CD14-positive monocyte (primary cell): ENCODE data around the gene COL4A2. TPM values are rescaled to one million over a fixed set of nuclear protein-coding genes. Genes with fewer than 3 reads are reported as not detected.

Experiments used
- DNase-seq, 3 donors: peaks; one replicate each; pipeline ENCODE4 v3.0.0-alpha.2; 2011 to 2022
- H2AFZ ChIP-seq: 2 replicates; pipeline ENCODE4 v1.6.0; 2012; ENCODE audit warnings: mild to moderate bottlenecking, low read depth, low read length, inconsistent platforms; ENCODE audit not compliant: insufficient read depth, poor library complexity, severe bottlenecking
- H3K27ac ChIP-seq, 2 donors: 1 replicate in 1 of 2; 2 replicates in 1 of 2; pipeline ENCODE4 v1.5.1; 2012 to 2013; ENCODE audit warnings: low read length in 2 of 2, control low read depth in 1 of 2, inconsistent platforms in 1 of 2, low read depth in 1 of 2, mild to moderate bottlenecking in 1 of 2
- H3K27me3 ChIP-seq, 2 donors: one replicate each; pipeline versions ENCODE4 v1.6.0 to v1.6.1; 2011 to 2013; ENCODE audit warnings: low read length in 2 of 2; ENCODE audit not compliant: control insufficient read depth in 2 of 2, insufficient read depth in 2 of 2
- H3K36me3 ChIP-seq, 2 donors: replicated peaks in 1 of 2; 1 replicate in 1 of 2; 2 replicates in 1 of 2; pipeline versions ENCODE4 v1.5.1 to v1.6.1; 2012 to 2013; ENCODE audit warnings: low read length in 2 of 2, control low read depth in 1 of 2, inconsistent platforms in 1 of 2, mild to moderate bottlenecking in 1 of 2; ENCODE audit not compliant: insufficient read depth in 2 of 2, control insufficient read depth in 1 of 2
- H3K4me1 ChIP-seq, 2 donors: 1 replicate in 1 of 2; 2 replicates in 1 of 2; pipeline versions ENCODE4 v1.5.1 to v1.6.1; 2012 to 2013; ENCODE audit warnings: low read length in 2 of 2, control low read depth in 1 of 2, inconsistent platforms in 1 of 2, mild to moderate bottlenecking in 1 of 2, moderate library complexity in 1 of 2; ENCODE audit not compliant: insufficient read depth in 2 of 2, control insufficient read depth in 1 of 2
- H3K4me2 ChIP-seq: replicated peaks from 2 replicates; pipeline ENCODE3; 2012; ENCODE audit warnings: low read length, moderate library complexity, mild to moderate bottlenecking; ENCODE audit not compliant: poor library complexity, severe bottlenecking; ENCODE audit errors: extremely low read depth
- H3K4me3 ChIP-seq, 3 experiments: fragments of 200-600 bp in 1 of 3; sonication (generic) in 1 of 3; replicated peaks in 1 of 3; 1 replicate in 2 of 3; 2 replicates in 1 of 3; pipeline ENCODE4 v1.5.1; 2011 to 2013; ENCODE audit warnings: low read length in 3 of 3, mild to moderate bottlenecking in 3 of 3, control low read depth in 2 of 3, low read depth in 2 of 3, inconsistent platforms in 1 of 3, moderate library complexity in 1 of 3
- H3K79me2 ChIP-seq: 2 replicates; pipeline ENCODE4 v1.6.0; 2012; ENCODE audit warnings: mild to moderate bottlenecking, control low read depth, inconsistent platforms, low read length, moderate library complexity; ENCODE audit not compliant: insufficient read depth
- H3K9ac ChIP-seq: 2 replicates; pipeline ENCODE4 v1.6.0; 2017; ENCODE audit warnings: low read length, mild to moderate bottlenecking; ENCODE audit not compliant: insufficient read depth, poor library complexity, severe bottlenecking
- H3K9me3 ChIP-seq, 2 donors: replicated peaks in 1 of 2; 1 replicate in 1 of 2; 2 replicates in 1 of 2; pipeline versions ENCODE4 v1.5.1 to v1.6.1; 2012 to 2013; ENCODE audit warnings: low read length in 2 of 2, control low read depth in 1 of 2; ENCODE audit not compliant: control insufficient read depth in 1 of 2, insufficient read depth in 1 of 2
- H4K20me1 ChIP-seq: 2 replicates; pipeline ENCODE4 v1.6.0; 2012; ENCODE audit warnings: mild to moderate bottlenecking, low read length, control low read depth, moderate library complexity; ENCODE audit not compliant: insufficient read depth
- H3K27ac Mint-ChIP-seq, 7 donors: one replicate each; pipeline ENCODE4 v1.8.0; 2020; ENCODE audit warnings: mild to moderate bottlenecking in 7 of 7, mixed read lengths in 7 of 7, moderate library complexity in 6 of 7, inconsistent platforms in 2 of 7
- H3K27me3 Mint-ChIP-seq, 3 donors: one replicate each; pipeline ENCODE4 v1.8.0; 2021 to 2022; ENCODE audit warnings: low read depth in 3 of 3, mild to moderate bottlenecking in 3 of 3, mixed read lengths in 3 of 3, moderate library complexity in 3 of 3, inconsistent platforms in 1 of 3
- H3K36me3 Mint-ChIP-seq, 2 donors: one replicate each; pipeline ENCODE4 v1.8.0; 2020; ENCODE audit warnings: mixed read lengths in 2 of 2, inconsistent platforms in 1 of 2, mild to moderate bottlenecking in 1 of 2
- H3K4me1 Mint-ChIP-seq: one replicate; pipeline ENCODE4 v1.8.0; 2020; ENCODE audit warnings: mild to moderate bottlenecking, mixed read lengths
- H3K4me3 Mint-ChIP-seq, 2 donors: one replicate each; pipeline ENCODE4 v1.8.0; 2020; ENCODE audit warnings: mild to moderate bottlenecking in 2 of 2, mixed read lengths in 2 of 2, moderate library complexity in 1 of 2
- H3K9me3 Mint-ChIP-seq, 7 donors: one replicate each; pipeline ENCODE4 v1.8.0; 2020 to 2022; ENCODE audit warnings: mixed read lengths in 7 of 7, mild to moderate bottlenecking in 6 of 7, moderate library complexity in 6 of 7, inconsistent platforms in 2 of 7
- WGBS: methylation state at CpG from one replicate; pipeline ENCODE4 v1.1.5; 2013; ENCODE audit warnings: missing lambda C conversion rate; ENCODE audit not compliant: insufficient coverage; 5-methylcytosine and 5-hydroxymethylcytosine counted together
- intact Hi-C, 2 donors: fragments of 100-400 bp; cut with micrococcal nuclease; formaldehyde crosslinking; loops; one replicate each; pipeline versions ENCODE4 v1.15.0 to v1.15.1; 2023
- polyA plus RNA-seq, 3 donors: library from polyadenylated mRNA; depleted of rRNA in 1 of 3; unstranded in 2 of 3; stranded (reverse) in 1 of 3; fragments of 300-500 nt in 2 of 3; fragments of >200 nt in 1 of 3; fragmentation: Illumina TruSeq in 2 of 3; gene quantifications; 1 replicate in 2 of 3; 2 replicates in 1 of 3; pipeline ENCODE4 v1.2.3, GENCODE V29; 2012 to 2021
- TF ChIP-seq, protein P1 (sequence below): fragments of 200-600 bp; IDR thresholded peaks from one replicate; pipeline ENCODE4 v1.8.0; 2022; ENCODE audit warnings: antibody characterized with exemption, mild to moderate bottlenecking

Gene COL4A2
- polyA plus RNA-seq, 3 donors = not detected

GRCh38 chr13:110507678-110508381, 200.7 kb downstream of the COL4A2 start:
- Histone ChIP-seq H3K4me1 (peaks cover 12 to 22% of the 10 kb centered on the region in 2 donors), H3K9ac (no peak overlapping the region), H3K79me2 (no peaks in the 10 kb centered on the region), H3K4me2 (no peak overlapping the region), H4K20me1 (no peaks in the 10 kb centered on the region), H3K36me3 (no peaks in the 10 kb centered on the region), H3K9me3 (no peaks in the 10 kb centered on the region), H3K4me3 (no peak overlapping the region), H3K27ac (no peak overlapping the region), H3K27me3 (no peaks in the 10 kb centered on the region), H2AFZ (no peak overlapping the region)
- Mint-ChIP-seq H3K27me3 (no peaks in the 10 kb centered on the region), H3K36me3 (no peaks in the 10 kb centered on the region), H3K4me3 (no peak overlapping the region), H3K27ac (peak overlapping the region in 1 of 7 donors; percentile 15), H3K4me1 (peaks cover 28% of the 10 kb centered on the region), H3K9me3 (no peaks in the 10 kb centered on the region)
- no peak for DNase-seq
- intact Hi-C loops = no loop called here
- 80% methylated on average over 16 of the region's 23 CpGs for WGBS
- TF ChIP-seq, protein P1, sequence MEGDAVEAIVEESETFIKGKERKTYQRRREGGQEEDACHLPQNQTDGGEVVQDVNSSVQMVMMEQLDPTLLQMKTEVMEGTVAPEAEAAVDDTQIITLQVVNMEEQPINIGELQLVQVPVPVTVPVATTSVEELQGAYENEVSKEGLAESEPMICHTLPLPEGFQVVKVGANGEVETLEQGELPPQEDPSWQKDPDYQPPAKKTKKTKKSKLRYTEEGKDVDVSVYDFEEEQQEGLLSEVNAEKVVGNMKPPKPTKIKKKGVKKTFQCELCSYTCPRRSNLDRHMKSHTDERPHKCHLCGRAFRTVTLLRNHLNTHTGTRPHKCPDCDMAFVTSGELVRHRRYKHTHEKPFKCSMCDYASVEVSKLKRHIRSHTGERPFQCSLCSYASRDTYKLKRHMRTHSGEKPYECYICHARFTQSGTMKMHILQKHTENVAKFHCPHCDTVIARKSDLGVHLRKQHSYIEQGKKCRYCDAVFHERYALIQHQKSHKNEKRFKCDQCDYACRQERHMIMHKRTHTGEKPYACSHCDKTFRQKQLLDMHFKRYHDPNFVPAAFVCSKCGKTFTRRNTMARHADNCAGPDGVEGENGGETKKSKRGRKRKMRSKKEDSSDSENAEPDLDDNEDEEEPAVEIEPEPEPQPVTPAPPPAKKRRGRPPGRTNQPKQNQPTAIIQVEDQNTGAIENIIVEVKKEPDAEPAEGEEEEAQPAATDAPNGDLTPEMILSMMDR = no peak

DNA sequence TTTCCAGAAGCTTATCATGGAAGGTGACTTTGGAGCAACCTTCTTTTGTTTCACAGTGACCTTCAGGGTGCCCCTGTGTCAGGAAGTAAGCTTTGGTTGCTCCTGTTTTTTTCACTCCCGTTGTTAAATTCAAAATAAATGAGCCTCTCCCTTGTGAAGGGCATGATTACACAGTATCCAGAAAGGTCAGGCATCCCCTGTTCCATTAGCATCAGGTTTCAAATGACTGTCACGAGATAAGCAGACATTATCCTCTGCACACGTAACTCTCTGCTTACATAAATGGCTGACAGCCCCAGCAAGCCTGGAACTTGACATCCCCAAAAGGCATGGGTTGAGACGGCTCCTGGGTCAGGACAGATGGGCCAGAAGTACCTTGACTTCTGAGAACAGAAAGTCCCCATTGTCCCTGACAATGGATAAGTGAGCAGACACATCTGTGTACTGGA, 202.4 kb downstream of the COL4A2 start:
- peaks cover 24% of the 10 kb centered on the region for H3K4me1 Mint-ChIP-seq
- no peak overlapping the region for H3K4me3 Mint-ChIP-seq
- no peak overlapping the region for H3K9ac ChIP-seq
- no peak overlapping the region for H3K4me2 ChIP-seq
- no peaks in the 10 kb centered on the region for H3K9me3 ChIP-seq
- no peak for DNase-seq
- no peaks in the 10 kb centered on the region for H3K9me3 Mint-ChIP-seq
- peaks cover 0 to 2% (median 0%) of the 10 kb centered on the region in 3 donors for H3K27me3 Mint-ChIP-seq
- intact Hi-C loops = no loop called here
- no peak overlapping the region for H3K4me3 ChIP-seq
- H3K27ac Mint-ChIP-seq = peak overlapping the region in 3 of 7 donors; percentile 3 to 52 (median 12)
- H3K79me2 ChIP-seq = no peaks in the 10 kb centered on the region
- no peaks in the 10 kb centered on the region for H3K27me3 ChIP-seq
- no peaks in the 10 kb centered on the region for H4K20me1 ChIP-seq
- H3K36me3 Mint-ChIP-seq = no peaks in the 10 kb centered on the region
- peak overlapping the region; percentile 28 for H2AFZ ChIP-seq
- H3K27ac ChIP-seq = no peak overlapping the region
- no peaks in the 10 kb centered on the region for H3K36me3 ChIP-seq
- H3K4me1 ChIP-seq = peaks cover 12 to 22% of the 10 kb centered on the region in 2 donors
- WGBS = 56% methylated on average over 4 of the region's 4 CpGs
- TF ChIP-seq, protein P1 = no peak
